Measurements from ENCODE around the gene NRAS.

The NRAS gene

GRCh38 chr1:114701931-114702330 is 14.6 kb downstream of the NRAS start:
- Histone ChIP-seq H3K36me3 (ENCODE audit: insufficient read depth, low read length) (peaks cover 18% of the 10 kb centered on the region), H3K27me3 (ENCODE audit: insufficient read depth, low read length) (peaks cover 7% of the 10 kb centered on the region), H3K4me3 (ENCODE audit: low read length) (no peak overlapping the region), H3K4me1 (ENCODE audit: insufficient read depth, low read length) (no peaks in the 10 kb centered on the region), H3K9ac (ENCODE audit: low read depth, low read length) (no peak overlapping the region), H3K9me3 (ENCODE audit: insufficient read depth, low read depth, low read length) (no peaks in the 10 kb centered on the region), H3K27ac (ENCODE audit: low read depth, low read length) (no peak overlapping the region)
- 83% methylated on average over 1 of the region's 2 CpGs for WGBS

GRCh38 chr1:114700036-114700600 is 16.5 kb downstream of the NRAS start:
- Histone ChIP-seq H3K27me3 (ENCODE audit: insufficient read depth, low read length) (peaks cover 7% of the 10 kb centered on the region), H3K36me3 (ENCODE audit: insufficient read depth, low read length) (no peaks in the 10 kb centered on the region), H3K9ac (ENCODE audit: low read depth, low read length) (no peak overlapping the region), H3K27ac (ENCODE audit: low read depth, low read length) (no peak overlapping the region), H3K4me1 (ENCODE audit: insufficient read depth, low read length) (no peaks in the 10 kb centered on the region), H3K9me3 (ENCODE audit: insufficient read depth, low read depth, low read length) (no peaks in the 10 kb centered on the region), H3K4me3 (ENCODE audit: low read length) (no peak overlapping the region)
- 87% methylated on average over 3 of the region's 4 CpGs for WGBS

DNA sequence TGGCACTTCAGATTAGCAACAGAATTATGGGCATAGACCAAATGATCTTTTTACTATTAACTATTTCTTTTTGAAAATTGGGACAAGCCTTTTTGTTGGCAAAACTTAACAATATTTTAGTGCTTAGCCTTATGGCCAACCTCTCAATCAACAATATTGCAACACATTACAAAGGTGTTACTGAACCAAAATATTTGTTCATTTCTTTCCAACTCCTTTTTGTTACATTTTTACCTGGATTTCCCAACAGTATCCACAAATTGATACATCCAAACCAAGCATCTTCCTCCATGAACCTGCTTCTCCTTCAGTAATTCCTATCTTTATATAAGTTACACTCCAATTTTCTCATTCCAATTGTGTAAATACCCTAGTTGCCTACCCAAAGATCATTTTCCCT is 19.8 kb downstream of the NRAS start:
- Histone ChIP-seq H3K9ac (ENCODE audit: low read depth, low read length) (no peak overlapping the region), H3K36me3 (ENCODE audit: insufficient read depth, low read length) (no peaks in the 10 kb centered on the region), H3K4me3 (ENCODE audit: low read length) (no peak overlapping the region), H3K27me3 (ENCODE audit: insufficient read depth, low read length) (peaks cover 7% of the 10 kb centered on the region), H3K27ac (ENCODE audit: low read depth, low read length) (no peak overlapping the region), H3K4me1 (ENCODE audit: insufficient read depth, low read length) (no peaks in the 10 kb centered on the region), H3K9me3 (ENCODE audit: insufficient read depth, low read depth, low read length) (no peaks in the 10 kb centered on the region)

DNA sequence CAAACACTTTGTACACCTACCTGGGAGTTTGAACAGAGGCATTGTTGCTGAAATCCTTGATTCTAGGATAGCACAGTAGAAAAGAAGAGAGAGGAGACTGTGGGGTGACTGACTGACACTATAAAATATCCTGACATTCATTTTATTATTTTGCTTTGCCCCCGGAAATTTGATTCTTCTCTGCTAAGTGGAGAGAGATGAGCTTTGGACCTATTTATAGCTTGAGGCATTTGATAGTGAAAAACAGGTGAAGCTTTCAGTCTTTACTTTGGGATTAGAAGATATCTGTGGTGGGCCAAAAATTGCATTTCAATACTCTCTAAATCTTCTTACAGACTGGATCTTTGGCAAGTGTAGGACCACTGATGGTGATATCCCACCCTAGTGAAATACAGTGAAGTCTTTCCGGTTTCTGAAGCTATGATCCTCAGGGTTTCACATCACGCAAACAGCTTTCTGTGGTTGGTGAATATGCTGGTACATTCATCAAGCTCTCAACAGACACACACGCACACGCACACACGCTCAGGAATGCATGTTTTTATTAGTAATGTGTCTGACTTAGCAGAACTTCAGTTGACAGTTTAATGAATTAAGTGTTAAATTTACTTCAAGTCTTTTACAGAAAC is 21.0 kb downstream of the NRAS start, which contains the start of gene AMPD1:
Gene AMPD1, minus strand, starts transcription at position 117 of the 629 bp plus-strand sequence. Its CDS starts 75 bp downstream, at position 42.
- no peak within 1 kb of the TSS for H3K9ac ChIP-seq (ENCODE audit: low read depth, low read length)
- H3K27me3 ChIP-seq (ENCODE audit: insufficient read depth, low read length), result peaks cover 7% of the 10 kb centered on the region
- H3K9me3 ChIP-seq (ENCODE audit: insufficient read depth, low read depth, low read length), result no peaks in the 10 kb centered on the region
- H3K4me1 ChIP-seq (ENCODE audit: insufficient read depth, low read length), result no peaks in the 10 kb centered on the region
- H3K36me3 ChIP-seq (ENCODE audit: insufficient read depth, low read length), result no peaks in the 10 kb centered on the region
- H3K4me3 ChIP-seq (ENCODE audit: low read length), result no peak within 1 kb of the TSS
- no peak within 1 kb of the TSS for H3K27ac ChIP-seq (ENCODE audit: low read depth, low read length)
- WGBS, result 97% methylated on average over 3 of the region's 6 CpGs

GRCh38 chr1:114694540-114695310 is 21.8 kb downstream of the NRAS start:
- Histone ChIP-seq H3K4me3 (ENCODE audit: low read length) (no peak overlapping the region), H3K4me1 (ENCODE audit: insufficient read depth, low read length) (no peaks in the 10 kb centered on the region), H3K9me3 (ENCODE audit: insufficient read depth, low read depth, low read length) (no peaks in the 10 kb centered on the region), H3K27me3 (ENCODE audit: insufficient read depth, low read length) (peaks cover 1% of the 10 kb centered on the region), H3K9ac (ENCODE audit: low read depth, low read length) (no peak overlapping the region), H3K36me3 (ENCODE audit: insufficient read depth, low read length) (no peaks in the 10 kb centered on the region), H3K27ac (ENCODE audit: low read depth, low read length) (no peak overlapping the region)
- 94% methylated on average over 7 of the region's 9 CpGs for WGBS

DNA sequence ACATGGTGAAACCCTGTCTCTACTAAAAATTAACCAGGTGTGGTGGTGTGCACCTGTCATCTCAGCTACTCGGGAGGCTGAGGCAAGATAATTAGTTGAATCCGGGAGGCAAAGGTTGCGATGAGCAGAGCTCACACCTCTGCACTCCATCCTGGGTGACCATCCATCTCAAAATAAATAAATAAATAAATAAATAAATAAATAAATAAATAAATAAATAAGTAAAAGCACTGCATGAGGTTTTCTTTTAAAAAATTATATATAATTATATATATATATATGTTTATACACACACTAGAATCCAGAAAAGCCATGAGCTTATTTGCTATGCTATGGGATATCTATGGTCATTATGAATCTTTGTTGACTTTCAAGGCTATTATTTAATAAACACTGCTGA is 23.6 kb downstream of the NRAS start:
- WGBS, result 100% methylated on average over 3 of the region's 3 CpGs
- Histone ChIP-seq H3K27me3 (ENCODE audit: insufficient read depth, low read length) (no peaks in the 10 kb centered on the region), H3K27ac (ENCODE audit: low read depth, low read length) (no peak overlapping the region), H3K9me3 (ENCODE audit: insufficient read depth, low read depth, low read length) (no peaks in the 10 kb centered on the region), H3K4me1 (ENCODE audit: insufficient read depth, low read length) (no peaks in the 10 kb centered on the region), H3K9ac (ENCODE audit: low read depth, low read length) (no peak overlapping the region), H3K36me3 (ENCODE audit: insufficient read depth, low read length) (no peaks in the 10 kb centered on the region), H3K4me3 (ENCODE audit: low read length) (no peak overlapping the region)

DNA sequence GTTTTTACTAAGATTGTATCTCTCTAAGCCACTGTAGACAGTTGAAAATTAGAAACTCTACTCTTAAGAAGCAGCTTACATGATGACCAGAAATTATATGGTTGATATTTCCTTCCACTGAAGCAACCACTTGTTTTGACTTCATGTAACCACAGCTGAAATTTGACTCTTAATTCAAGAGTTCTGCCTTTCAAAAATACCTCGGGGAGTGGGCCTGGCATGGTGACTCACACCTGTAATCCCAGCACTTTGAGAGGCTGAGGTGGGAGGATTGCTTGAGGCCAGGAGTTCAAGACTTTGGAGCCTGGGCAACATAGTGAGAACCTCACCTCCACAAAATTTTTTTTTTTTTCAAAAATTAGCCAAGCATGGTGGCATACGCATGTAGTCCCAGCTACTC is 25.5 kb downstream of the NRAS start:
- 0 out of 2 replicates have a peak, but pooled peaks cover 2% of the 10 kb centered on the region for H3K27me3 ChIP-seq (ENCODE audit: insufficient read depth, low read length)
- H3K27ac ChIP-seq (ENCODE audit: low read depth, low read length), result no peak overlapping the region
- WGBS, result 88% methylated on average over 2 of the region's 2 CpGs
- no peak overlapping the region for H3K9ac ChIP-seq (ENCODE audit: low read depth, low read length)
- H3K4me1 ChIP-seq (ENCODE audit: insufficient read depth, low read length), result no peaks in the 10 kb centered on the region
- no peaks in the 10 kb centered on the region for H3K36me3 ChIP-seq (ENCODE audit: insufficient read depth, low read length)
- H3K4me3 ChIP-seq (ENCODE audit: low read length), result no peak overlapping the region
- no peaks in the 10 kb centered on the region for H3K9me3 ChIP-seq (ENCODE audit: insufficient read depth, low read depth, low read length)

DNA sequence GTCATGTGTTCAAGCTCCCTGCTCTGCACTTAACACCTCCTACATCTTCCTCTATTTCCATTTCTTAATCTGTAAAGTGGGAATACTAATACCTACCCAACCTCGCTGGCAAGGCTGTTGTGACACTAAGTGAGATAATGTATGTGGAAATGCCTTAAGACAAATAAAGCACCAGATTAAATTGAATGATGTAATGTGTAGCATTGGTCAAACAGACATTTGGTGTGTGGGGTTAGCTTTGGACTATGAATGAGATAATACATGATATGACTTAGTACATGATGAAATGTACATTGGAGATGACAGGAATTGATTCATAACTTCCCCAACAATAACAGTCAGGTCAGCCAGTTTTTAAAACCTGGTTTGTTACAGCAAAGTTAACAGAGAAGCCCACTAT is 26.4 kb downstream of the NRAS start:
- Histone ChIP-seq H3K4me3 (ENCODE audit: low read length) (no peak overlapping the region), H3K27me3 (ENCODE audit: insufficient read depth, low read length) (0 out of 2 replicates have a peak, but pooled peaks cover 2% of the 10 kb centered on the region), H3K36me3 (ENCODE audit: insufficient read depth, low read length) (no peaks in the 10 kb centered on the region), H3K4me1 (ENCODE audit: insufficient read depth, low read length) (no peaks in the 10 kb centered on the region), H3K9ac (ENCODE audit: low read depth, low read length) (no peak overlapping the region), H3K27ac (ENCODE audit: low read depth, low read length) (no peak overlapping the region), H3K9me3 (ENCODE audit: insufficient read depth, low read depth, low read length) (no peaks in the 10 kb centered on the region)
- 75% methylated on average over 1 of the region's 1 CpG for WGBS

- Histone ChIP-seq H3K4me1 (ENCODE audit: insufficient read depth, low read length) (no peaks in the 10 kb centered on the region), H3K36me3 (ENCODE audit: insufficient read depth, low read length) (no peaks in the 10 kb centered on the region), H3K27ac (ENCODE audit: low read depth, low read length) (no peak overlapping the region), H3K27me3 (ENCODE audit: insufficient read depth, low read length) (0 out of 2 replicates have a peak, but pooled peaks cover 2% of the 10 kb centered on the region), H3K9me3 (ENCODE audit: insufficient read depth, low read depth, low read length) (no peaks in the 10 kb centered on the region), H3K9ac (ENCODE audit: low read depth, low read length) (no peak overlapping the region), H3K4me3 (ENCODE audit: low read length) (no peak overlapping the region)
- 89% methylated on average over 4 of the region's 4 CpGs for WGBS
Observed at GRCh38 chr1:114688526-114688925, 28.0 kb downstream of the NRAS start.

- Histone ChIP-seq H3K9me3 (ENCODE audit: insufficient read depth, low read depth, low read length) (no peaks in the 10 kb centered on the region), H3K4me1 (ENCODE audit: insufficient read depth, low read length) (no peaks in the 10 kb centered on the region), H3K27ac (ENCODE audit: low read depth, low read length) (no peak overlapping the region), H3K27me3 (ENCODE audit: insufficient read depth, low read length) (0 out of 2 replicates have a peak, but pooled peaks cover 2% of the 10 kb centered on the region), H3K9ac (ENCODE audit: low read depth, low read length) (no peak overlapping the region), H3K36me3 (ENCODE audit: insufficient read depth, low read length) (no peaks in the 10 kb centered on the region), H3K4me3 (ENCODE audit: low read length) (no peak overlapping the region)
- WGBS, result 91% methylated on average over 5 of the region's 5 CpGs
Observed at GRCh38 chr1:114685851-114686250, 30.7 kb downstream of the NRAS start.

- Histone ChIP-seq H3K9ac (ENCODE audit: low read depth, low read length) (no peak overlapping the region), H3K4me3 (ENCODE audit: low read length) (no peak overlapping the region), H3K27ac (ENCODE audit: low read depth, low read length) (no peak overlapping the region), H3K36me3 (ENCODE audit: insufficient read depth, low read length) (no peaks in the 10 kb centered on the region), H3K9me3 (ENCODE audit: insufficient read depth, low read depth, low read length) (no peaks in the 10 kb centered on the region), H3K27me3 (ENCODE audit: insufficient read depth, low read length) (peaks cover 49% of the 10 kb centered on the region; the same call in 1 of the 2 replicates), H3K4me1 (ENCODE audit: insufficient read depth, low read length) (no peaks in the 10 kb centered on the region)
- WGBS, result 89% methylated on average over 4 of the region's 5 CpGs
Observed at GRCh38 chr1:114677691-114678090, 38.9 kb downstream of the NRAS start.

Data from HUES64 (cell line).